ENCODE measurements around the gene ARHGEF28. TPM values are rescaled to one million over a fixed set of nuclear protein-coding genes. Genes with fewer than 3 reads are reported as not detected.
A peak's percentile ranks its signal among the peaks of the same experiment; 100 is the strongest.

The ARHGEF28 gene
- total RNA-seq, 1 donor from 2014 or later, result 8.5 TPM

DNA sequence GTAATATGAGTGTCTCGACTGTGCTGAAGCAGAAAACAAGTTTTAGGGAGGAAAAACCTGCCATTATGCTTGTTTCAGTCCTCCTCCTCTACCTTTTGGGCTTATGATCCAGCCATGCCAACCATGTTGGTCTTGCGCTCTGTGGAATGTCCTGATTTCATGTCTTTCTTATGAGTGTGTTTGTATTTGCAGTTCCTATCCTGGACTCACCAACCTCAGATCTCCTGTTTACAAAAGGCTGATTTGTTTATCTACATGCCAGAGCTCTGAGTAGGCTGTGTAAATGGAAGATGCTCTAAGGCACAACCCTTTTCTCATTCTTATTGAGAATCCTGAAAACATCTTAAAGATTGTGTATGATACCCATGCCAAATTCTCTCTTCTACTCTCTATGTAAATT lies 138.6 kb downstream of the ARHGEF28 start:
- Histone ChIP-seq H3K36me3 (ENCODE audit: insufficient read depth, low read length) (no peaks in the 10 kb centered on the region), H3K9ac (ENCODE audit: low read length) (no peak overlapping the region), H4K20me1 (ENCODE audit: insufficient read depth, low read length) (no peaks in the 10 kb centered on the region), H3K4me2 (ENCODE audit: low read length) (peak overlapping the region; percentile 37), H3K27me3 (ENCODE audit: insufficient read depth, low read length) (no peaks in the 10 kb centered on the region), H3K4me1 (ENCODE audit: insufficient read depth, low read length) (peaks cover 15% of the 10 kb centered on the region), H2AFZ (ENCODE audit: low read depth, low read length) (no peak overlapping the region), H3K79me2 (ENCODE audit: insufficient read depth, low read length) (no peaks in the 10 kb centered on the region), H3K4me3 (ENCODE audit: insufficient read depth, low read depth, low read length) (no peak overlapping the region), H3K27ac (ENCODE audit: low read depth, low read length) (peak overlapping the region; percentile 59), H3K9me3 (ENCODE audit: insufficient read depth, low read depth, low read length) (peaks cover 2% of the 10 kb centered on the region)
- FAIRE-seq (peak; percentile 90), DNase-seq (ENCODE audit: low read depth) (peak; percentile 55)
- no peak for TF ChIP-seq EZH2 (IDR thresholded peaks at IDR 0.05; ENCODE audit: insufficient read depth, low read length)
- TF ChIP-seq, protein P1, sequence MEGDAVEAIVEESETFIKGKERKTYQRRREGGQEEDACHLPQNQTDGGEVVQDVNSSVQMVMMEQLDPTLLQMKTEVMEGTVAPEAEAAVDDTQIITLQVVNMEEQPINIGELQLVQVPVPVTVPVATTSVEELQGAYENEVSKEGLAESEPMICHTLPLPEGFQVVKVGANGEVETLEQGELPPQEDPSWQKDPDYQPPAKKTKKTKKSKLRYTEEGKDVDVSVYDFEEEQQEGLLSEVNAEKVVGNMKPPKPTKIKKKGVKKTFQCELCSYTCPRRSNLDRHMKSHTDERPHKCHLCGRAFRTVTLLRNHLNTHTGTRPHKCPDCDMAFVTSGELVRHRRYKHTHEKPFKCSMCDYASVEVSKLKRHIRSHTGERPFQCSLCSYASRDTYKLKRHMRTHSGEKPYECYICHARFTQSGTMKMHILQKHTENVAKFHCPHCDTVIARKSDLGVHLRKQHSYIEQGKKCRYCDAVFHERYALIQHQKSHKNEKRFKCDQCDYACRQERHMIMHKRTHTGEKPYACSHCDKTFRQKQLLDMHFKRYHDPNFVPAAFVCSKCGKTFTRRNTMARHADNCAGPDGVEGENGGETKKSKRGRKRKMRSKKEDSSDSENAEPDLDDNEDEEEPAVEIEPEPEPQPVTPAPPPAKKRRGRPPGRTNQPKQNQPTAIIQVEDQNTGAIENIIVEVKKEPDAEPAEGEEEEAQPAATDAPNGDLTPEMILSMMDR (IDR thresholded peaks at IDR 0.05; ENCODE audit: insufficient read depth, low read depth, low read length), result no peak
- Mint-ChIP-seq H3K9me3 (ENCODE audit: unreplicated experiment) (peaks cover 9% of the 10 kb centered on the region), H3K4me3 (ENCODE audit: unreplicated experiment) (no peak overlapping the region), H3K4me1 (ENCODE audit: low read depth, unreplicated experiment) (peaks cover 6% of the 10 kb centered on the region), H3K27me3 (ENCODE audit: low read depth, unreplicated experiment) (no peaks in the 10 kb centered on the region), H3K36me3 (ENCODE audit: low read depth, unreplicated experiment) (peaks cover 3% of the 10 kb centered on the region), H3K27ac (ENCODE audit: unreplicated experiment) (peak overlapping the region; percentile 21)

GRCh38 chr5:73764996-73765395 lies 139.0 kb downstream of the ARHGEF28 start:
- Histone ChIP-seq H3K9ac (ENCODE audit: low read length) (no peak overlapping the region), H3K36me3 (ENCODE audit: insufficient read depth, low read length) (no peaks in the 10 kb centered on the region), H3K27me3 (ENCODE audit: insufficient read depth, low read length) (no peaks in the 10 kb centered on the region), H3K79me2 (ENCODE audit: insufficient read depth, low read length) (no peaks in the 10 kb centered on the region), H2AFZ (ENCODE audit: low read depth, low read length) (no peak overlapping the region), H4K20me1 (ENCODE audit: insufficient read depth, low read length) (no peaks in the 10 kb centered on the region), H3K4me3 (ENCODE audit: insufficient read depth, low read depth, low read length) (no peak overlapping the region), H3K4me1 (ENCODE audit: insufficient read depth, low read length) (peaks cover 15% of the 10 kb centered on the region), H3K4me2 (ENCODE audit: low read length) (no peak overlapping the region), H3K9me3 (ENCODE audit: insufficient read depth, low read depth, low read length) (peaks cover 2% of the 10 kb centered on the region), H3K27ac (ENCODE audit: low read depth, low read length) (peak overlapping the region; percentile 59)
- H3K9me3 Mint-ChIP-seq (ENCODE audit: unreplicated experiment), result peaks cover 9% of the 10 kb centered on the region
- DNase-seq (ENCODE audit: low read depth), result no peak
- no peaks in the 10 kb centered on the region for H3K27me3 Mint-ChIP-seq (ENCODE audit: low read depth, unreplicated experiment)
- H3K4me3 Mint-ChIP-seq (ENCODE audit: unreplicated experiment), result no peak overlapping the region
- H3K4me1 Mint-ChIP-seq (ENCODE audit: low read depth, unreplicated experiment), result peaks cover 6% of the 10 kb centered on the region
- H3K27ac Mint-ChIP-seq (ENCODE audit: unreplicated experiment), result no peak overlapping the region
- TF ChIP-seq, protein P1 (IDR thresholded peaks at IDR 0.05; ENCODE audit: insufficient read depth, low read depth, low read length), result no peak
- TF ChIP-seq EZH2 (IDR thresholded peaks at IDR 0.05; ENCODE audit: insufficient read depth, low read length), result no peak
- FAIRE-seq, result no peak
- peaks cover 3% of the 10 kb centered on the region for H3K36me3 Mint-ChIP-seq (ENCODE audit: low read depth, unreplicated experiment)

GRCh38 chr5:73766902-73767301 lies 140.9 kb downstream of the ARHGEF28 start:
- TF ChIP-seq, protein P1 (IDR thresholded peaks at IDR 0.05; ENCODE audit: insufficient read depth, low read depth, low read length), result no peak
- TF ChIP-seq EZH2 (IDR thresholded peaks at IDR 0.05; ENCODE audit: insufficient read depth, low read length), result no peak

More at GRCh38 chr5:73766902-73767301, 140.9 kb downstream of the ARHGEF28 start:
- peaks cover 15% of the 10 kb centered on the region for H3K4me1 ChIP-seq (ENCODE audit: insufficient read depth, low read length)
- no peaks in the 10 kb centered on the region for H4K20me1 ChIP-seq (ENCODE audit: insufficient read depth, low read length)
- H3K4me2 ChIP-seq (ENCODE audit: low read length), result no peak overlapping the region
- Mint-ChIP-seq H3K4me3 (ENCODE audit: unreplicated experiment) (no peak overlapping the region), H3K9me3 (ENCODE audit: unreplicated experiment) (peaks cover 9% of the 10 kb centered on the region), H3K27ac (ENCODE audit: unreplicated experiment) (no peak overlapping the region), H3K27me3 (ENCODE audit: low read depth, unreplicated experiment) (no peaks in the 10 kb centered on the region), H3K4me1 (ENCODE audit: low read depth, unreplicated experiment) (peaks cover 6% of the 10 kb centered on the region), H3K36me3 (ENCODE audit: low read depth, unreplicated experiment) (peaks cover 3% of the 10 kb centered on the region)
- DNase-seq (ENCODE audit: low read depth) (no peak), FAIRE-seq (no peak)
- no peak overlapping the region for H3K27ac ChIP-seq (ENCODE audit: low read depth, low read length)
- H3K9ac ChIP-seq (ENCODE audit: low read length), result no peak overlapping the region
- H3K27me3 ChIP-seq (ENCODE audit: insufficient read depth, low read length), result no peaks in the 10 kb centered on the region
- H3K36me3 ChIP-seq (ENCODE audit: insufficient read depth, low read length), result no peaks in the 10 kb centered on the region
- no peak overlapping the region for H2AFZ ChIP-seq (ENCODE audit: low read depth, low read length)
- H3K4me3 ChIP-seq (ENCODE audit: insufficient read depth, low read depth, low read length), result no peak overlapping the region
- no peaks in the 10 kb centered on the region for H3K79me2 ChIP-seq (ENCODE audit: insufficient read depth, low read length)
- peaks cover 2% of the 10 kb centered on the region for H3K9me3 ChIP-seq (ENCODE audit: insufficient read depth, low read depth, low read length)
